Measurements from ENCODE around the gene KIF6. TPM values are rescaled to one million over a fixed set of nuclear protein-coding genes. Genes with fewer than 3 reads are reported as not detected.

KIF6 gene
- total RNA-seq, 2 experiments from 2014 or later: 0.62 to 0.96 TPM

GRCh38 chr6:39321761-39322160 is 403.4 kb downstream of the KIF6 start:
- no peak for DNase-seq
- Mint-ChIP-seq H3K27ac (no peak overlapping the region), H3K27me3 (peaks cover 9% of the 10 kb centered on the region), H3K9me3 (no peaks in the 10 kb centered on the region), H3K36me3 (no peaks in the 10 kb centered on the region), H3K4me1 (no peaks in the 10 kb centered on the region), H3K4me3 (no peak overlapping the region)

GRCh38 chr6:39320363-39320984 is 404.7 kb downstream of the KIF6 start:
- Mint-ChIP-seq H3K27ac (no peak overlapping the region), H3K27me3 (peaks cover 13% of the 10 kb centered on the region), H3K9me3 (no peaks in the 10 kb centered on the region), H3K36me3 (no peaks in the 10 kb centered on the region), H3K4me3 (no peak overlapping the region), H3K4me1 (no peaks in the 10 kb centered on the region)
- no peak for DNase-seq

GRCh38 chr6:39319621-39320362 is 405.4 kb downstream of the KIF6 start:
- no peak for DNase-seq
- Mint-ChIP-seq H3K4me1 (no peaks in the 10 kb centered on the region), H3K4me3 (no peak overlapping the region), H3K27ac (no peak overlapping the region), H3K36me3 (no peaks in the 10 kb centered on the region), H3K27me3 (peaks cover 19% of the 10 kb centered on the region), H3K9me3 (no peaks in the 10 kb centered on the region)

- no peak overlapping the region for H3K27ac Mint-ChIP-seq
- peaks cover 6% of the 10 kb centered on the region for H3K4me1 Mint-ChIP-seq
- no peak overlapping the region for H3K4me3 Mint-ChIP-seq
- DNase-seq: no peak
- H3K27me3 Mint-ChIP-seq: peaks cover 40% of the 10 kb centered on the region
- H3K9me3 Mint-ChIP-seq: no peaks in the 10 kb centered on the region
- H3K36me3 Mint-ChIP-seq: no peaks in the 10 kb centered on the region
Measured at GRCh38 chr6:39317256-39317655, 408.0 kb downstream of the KIF6 start.

DNA sequence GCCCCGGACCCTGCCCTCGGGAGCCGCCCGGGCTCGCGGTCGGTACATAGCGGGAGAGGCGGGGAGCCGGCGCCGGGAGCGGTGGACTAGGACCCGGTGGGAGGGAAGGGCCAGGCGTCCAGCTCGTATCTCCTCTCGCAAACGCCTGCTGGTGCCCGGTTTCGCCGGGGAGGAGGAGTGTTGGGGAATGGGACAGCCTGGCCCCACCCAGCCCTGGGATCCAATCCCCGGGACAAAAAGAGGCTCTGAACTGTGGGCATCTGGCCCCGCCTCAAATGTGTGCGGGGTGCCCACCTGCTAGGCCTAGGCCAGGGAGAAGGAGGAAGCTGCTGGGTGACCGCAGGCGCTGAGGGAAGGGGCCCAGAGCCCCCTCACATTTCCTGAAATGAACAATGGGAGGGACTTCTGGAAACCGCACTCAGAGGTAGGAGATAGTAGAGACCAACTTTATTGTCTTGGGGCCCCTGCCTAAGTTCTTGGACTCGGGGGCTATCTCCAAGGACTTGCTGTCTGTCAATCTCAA is 410.9 kb downstream of the KIF6 start, which contains the start of gene KCNK17:
Gene KCNK17 (minus strand): TSS at position 147 of the 523 bp plus-strand sequence. CDS start 99 bp downstream, at position 48.
- Mint-ChIP-seq H3K9me3 (no peaks in the 10 kb centered on the region), H3K4me1 (peaks cover 6% of the 10 kb centered on the region), H3K27me3 (peaks cover 57% of the 10 kb centered on the region), H3K36me3 (no peaks in the 10 kb centered on the region), H3K27ac (no peak within 1 kb of the TSS), H3K4me3 (no peak within 1 kb of the TSS)
- DNase-seq: no peak

DNA sequence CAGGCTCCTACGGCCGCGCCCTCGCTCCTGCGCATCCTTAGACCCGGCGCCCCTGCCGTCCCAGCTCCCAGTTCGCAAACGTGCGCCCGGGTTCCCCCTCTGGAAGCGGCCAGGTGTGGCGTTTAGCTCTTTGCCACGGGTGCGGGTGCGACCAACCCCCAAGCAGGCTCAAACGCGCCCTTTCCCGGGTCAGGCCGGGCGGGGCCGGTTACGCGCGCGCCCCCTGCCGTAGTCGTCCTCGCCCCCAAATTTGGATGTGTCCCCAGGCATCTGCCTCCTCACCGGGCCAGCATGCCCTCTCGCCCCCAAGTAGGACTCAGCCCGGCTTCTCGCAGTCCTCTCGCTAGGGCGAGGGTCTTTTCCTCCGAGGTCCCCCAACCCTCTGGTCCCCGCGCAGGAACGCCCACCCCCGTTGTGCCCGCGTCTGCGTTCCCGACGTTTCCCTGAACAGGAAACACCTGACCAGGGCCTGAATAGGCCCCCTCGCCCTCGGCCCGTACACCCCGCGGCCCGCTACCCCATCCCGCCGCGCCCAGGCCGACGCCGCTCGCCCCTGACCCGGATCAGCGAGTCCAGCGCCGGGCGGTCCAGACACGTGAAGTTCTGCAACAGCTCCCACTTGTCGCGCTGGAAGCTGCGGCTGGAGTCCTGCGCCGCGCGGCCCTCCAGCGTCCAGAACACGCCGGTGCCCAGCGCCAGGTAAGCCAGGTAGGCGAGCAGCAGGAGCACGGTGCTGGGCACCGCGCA is 411.5 kb downstream of the KIF6 start:
- Mint-ChIP-seq H3K27me3 (peaks cover 57% of the 10 kb centered on the region), H3K9me3 (no peaks in the 10 kb centered on the region), H3K4me3 (no peak overlapping the region), H3K27ac (no peak overlapping the region), H3K4me1 (peaks cover 6% of the 10 kb centered on the region), H3K36me3 (no peaks in the 10 kb centered on the region)
- DNase-seq: peak; percentile 9

DNA sequence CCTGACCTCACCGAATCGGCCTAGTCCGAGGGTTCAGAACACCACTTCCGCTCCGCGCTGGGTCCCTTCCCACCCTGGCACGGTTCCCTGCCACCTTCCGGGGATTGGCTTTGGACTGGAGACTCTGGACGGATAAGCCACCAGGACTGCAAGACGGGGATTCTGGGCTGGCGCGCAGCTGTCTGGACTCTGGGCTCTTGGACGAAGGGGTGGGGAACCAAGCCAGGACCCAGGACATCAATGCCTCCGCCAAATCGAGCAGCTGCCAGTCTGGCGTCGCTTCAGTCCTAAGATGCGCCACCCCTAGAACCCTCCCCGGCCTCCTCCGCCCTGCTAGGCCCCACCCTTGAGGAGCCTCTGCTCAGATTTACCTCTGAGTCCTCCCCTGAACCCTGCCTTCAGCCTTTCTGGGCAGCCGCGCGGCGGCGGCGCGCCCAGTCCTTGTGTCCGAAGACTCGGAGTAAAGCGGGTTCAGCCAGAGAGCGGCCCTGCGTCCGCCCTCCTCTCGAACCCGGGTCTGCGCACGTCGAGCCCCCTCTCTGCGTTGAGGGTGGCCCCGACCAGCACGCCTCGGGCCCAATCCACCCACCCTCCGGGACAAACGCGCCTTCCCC is 412.2 kb downstream of the KIF6 start:
- H3K4me3 Mint-ChIP-seq: no peak overlapping the region
- H3K36me3 Mint-ChIP-seq: no peaks in the 10 kb centered on the region
- H3K9me3 Mint-ChIP-seq: no peaks in the 10 kb centered on the region
- H3K27ac Mint-ChIP-seq: no peak overlapping the region
- DNase-seq: no peak
- H3K27me3 Mint-ChIP-seq: peaks cover 54% of the 10 kb centered on the region
- H3K4me1 Mint-ChIP-seq: peaks cover 6% of the 10 kb centered on the region

GRCh38 chr6:39310542-39310941 is 414.7 kb downstream of the KIF6 start:
- H3K27ac Mint-ChIP-seq: no peak overlapping the region
- no peak for DNase-seq
- H3K36me3 Mint-ChIP-seq: no peaks in the 10 kb centered on the region

GRCh38 chr6:39309942-39310531 is 415.2 kb downstream of the KIF6 start:
- H3K9me3 Mint-ChIP-seq: no peaks in the 10 kb centered on the region
- peaks cover 6% of the 10 kb centered on the region for H3K4me1 Mint-ChIP-seq
- H3K27ac Mint-ChIP-seq: no peak overlapping the region
- no peaks in the 10 kb centered on the region for H3K36me3 Mint-ChIP-seq
- DNase-seq: peak; percentile 58
- H3K4me3 Mint-ChIP-seq: no peak overlapping the region
- H3K27me3 Mint-ChIP-seq: peaks cover 41% of the 10 kb centered on the region

More at GRCh38 chr6:39310542-39310941, 414.7 kb downstream of the KIF6 start:
- H3K4me1 Mint-ChIP-seq: peaks cover 6% of the 10 kb centered on the region
- no peaks in the 10 kb centered on the region for H3K9me3 Mint-ChIP-seq
- no peak overlapping the region for H3K4me3 Mint-ChIP-seq
- peaks cover 44% of the 10 kb centered on the region for H3K27me3 Mint-ChIP-seq

- Mint-ChIP-seq H3K4me1 (peaks cover 5% of the 10 kb centered on the region), H3K36me3 (no peaks in the 10 kb centered on the region), H3K27ac (no peak overlapping the region), H3K27me3 (peaks cover 20% of the 10 kb centered on the region), H3K4me3 (no peak overlapping the region), H3K9me3 (no peaks in the 10 kb centered on the region)
- no peak for DNase-seq
Measured at GRCh38 chr6:39307462-39307861, 417.7 kb downstream of the KIF6 start.

- Mint-ChIP-seq H3K9me3 (no peaks in the 10 kb centered on the region), H3K27ac (no peak overlapping the region), H3K4me1 (peaks cover 5% of the 10 kb centered on the region), H3K27me3 (peaks cover under 1% of the 10 kb centered on the region), H3K4me3 (no peak overlapping the region), H3K36me3 (no peaks in the 10 kb centered on the region)
- DNase-seq: no peak
Measured at GRCh38 chr6:39304951-39305350, 420.3 kb downstream of the KIF6 start.

GRCh38 chr6:39303425-39304153 is 421.6 kb downstream of the KIF6 start:
- Mint-ChIP-seq H3K27ac (no peak overlapping the region), H3K27me3 (no peaks in the 10 kb centered on the region), H3K4me3 (no peak overlapping the region), H3K9me3 (no peaks in the 10 kb centered on the region), H3K36me3 (no peaks in the 10 kb centered on the region), H3K4me1 (peaks cover 5% of the 10 kb centered on the region)
- no peak for DNase-seq

DNA sequence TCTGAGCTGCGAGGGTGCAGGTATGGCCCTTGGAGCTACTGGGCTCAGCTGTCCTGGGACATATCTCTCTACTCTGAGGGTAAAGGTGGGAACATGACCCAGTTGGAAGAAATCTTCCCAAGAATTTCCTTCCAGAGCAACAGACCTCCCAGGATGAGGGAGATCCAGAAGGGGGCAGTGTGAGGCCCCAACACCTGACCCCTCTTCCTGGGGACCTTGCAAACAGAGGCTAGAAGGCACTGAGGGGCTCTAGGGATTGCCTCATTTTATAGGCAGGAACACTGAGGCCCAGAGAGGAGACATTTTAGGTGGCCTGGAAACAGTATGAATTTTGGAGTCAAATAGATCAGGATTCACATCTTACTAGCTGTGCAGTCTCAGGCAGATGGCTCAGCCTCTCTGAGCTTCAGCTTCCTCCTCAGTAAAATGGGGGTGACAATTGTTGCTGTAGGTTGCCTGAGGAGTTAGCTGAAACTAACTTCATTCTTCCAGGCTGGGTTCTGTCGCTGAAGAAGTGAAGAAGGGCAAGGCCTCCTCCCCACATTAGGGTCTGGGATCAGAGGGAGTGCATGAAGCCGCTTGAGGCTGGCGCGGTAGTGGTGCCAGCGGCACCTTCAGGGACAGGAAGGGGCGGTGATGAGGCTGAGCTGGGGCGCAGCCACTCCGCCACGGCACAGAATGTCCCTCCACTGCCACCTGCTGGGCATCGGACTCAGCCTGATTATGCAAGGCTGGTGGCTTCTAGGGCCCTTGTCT is 422.4 kb downstream of the KIF6 start:
- no peaks in the 10 kb centered on the region for H3K36me3 Mint-ChIP-seq
- H3K4me3 Mint-ChIP-seq: peak overlapping the region; percentile 29
- H3K27ac Mint-ChIP-seq: no peak overlapping the region
- peak; percentile 85 for DNase-seq
- H3K9me3 Mint-ChIP-seq: no peaks in the 10 kb centered on the region
- peaks cover 5% of the 10 kb centered on the region for H3K4me1 Mint-ChIP-seq
- no peaks in the 10 kb centered on the region for H3K27me3 Mint-ChIP-seq

Data from activated naive CD8-positive, alpha-beta T cell treated with anti-CD3 and anti-CD28 coated beads for 36 hours (primary cell).